ENCODE measurements around the gene COL13A1. TPM values are rescaled to one million over a fixed set of nuclear protein-coding genes. Genes with fewer than 3 reads are reported as not detected.

Gene COL13A1
- total RNA-seq, 1 experiment from 2014 or later, result 3.6 TPM

GRCh38 chr10:69875856-69876255 is 74.2 kb downstream of the COL13A1 start:
- no peak overlapping the region for H3K4me3 Mint-ChIP-seq
- H4K20me1 ChIP-seq (ENCODE audit: control insufficient read depth, insufficient read depth, insufficient read length), result no peaks in the 10 kb centered on the region
- no peak overlapping the region for H3T11ph ChIP-seq (ENCODE audit: low read length)
- no peak overlapping the region for H3K18ac ChIP-seq (ENCODE audit: insufficient read length, low read depth, low read length)
- no peak overlapping the region for H4K8ac ChIP-seq (replicated peaks; ENCODE audit: insufficient read length, low read depth, low read length)
- H2BK12ac ChIP-seq (ENCODE audit: insufficient read length, low read depth, low read length), result no peak overlapping the region
- peaks cover 17% of the 10 kb centered on the region for H3K4me1 ChIP-seq (ENCODE audit: insufficient read depth, low read length)
- H3K23ac ChIP-seq (ENCODE audit: insufficient read length, low read depth, low read length), result no peak overlapping the region
- no peak for DNase-seq
- H2BK15ac ChIP-seq (ENCODE audit: low read depth, low read length), result no peak overlapping the region
- H3K27ac ChIP-seq (ENCODE audit: insufficient read length, low read depth, low read length), result no peak overlapping the region
- no peak overlapping the region for H3K9ac ChIP-seq (ENCODE audit: extremely low read depth, insufficient read length, low read length)
- no peak overlapping the region for H4K91ac ChIP-seq (ENCODE audit: insufficient read length, low read depth, low read length)
- no peak overlapping the region for H3K14ac ChIP-seq (ENCODE audit: insufficient read depth, low read length)
- H3K9me3 ChIP-seq (ENCODE audit: control insufficient read depth, low read depth, low read length), result no peaks in the 10 kb centered on the region
- H2AK5ac ChIP-seq (ENCODE audit: insufficient read length, low read length), result no peak overlapping the region
- no peak overlapping the region for H2BK5ac ChIP-seq (ENCODE audit: insufficient read length, low read length)
- H3K27ac Mint-ChIP-seq, result no peak overlapping the region
- no peak overlapping the region for H3K4me2 ChIP-seq (ENCODE audit: insufficient read depth, insufficient read length, low read length)
- no peaks in the 10 kb centered on the region; the same call in 1 of the 2 replicates for H3K27me3 ChIP-seq (ENCODE audit: insufficient read depth, low read length)
- peaks cover 80 to 83% of the 10 kb centered on the region in 2 experiments for H3K4me1 Mint-ChIP-seq
- no peaks in the 10 kb centered on the region for H3K79me1 ChIP-seq (ENCODE audit: insufficient read depth, low read depth, low read length, poor library complexity, severe bottlenecking)
- no CpG with 5 or more reads among the region's 4 CpGs for WGBS (ENCODE audit: extremely low coverage, insufficient read length, low lambda C conversion rate)
- no peaks in the 10 kb centered on the region for H3K9me3 Mint-ChIP-seq
- no peak overlapping the region for H2BK120ac ChIP-seq (ENCODE audit: low read depth, low read length, poor library complexity, severe bottlenecking)
- no peak overlapping the region for H2AFZ ChIP-seq (ENCODE audit: low read length)
- peaks cover 9% of the 10 kb centered on the region for H3K27me3 Mint-ChIP-seq (ENCODE audit: low read depth)
- TF ChIP-seq CTCF (conservative IDR thresholded peaks at IDR 0.05), result no peak
- H3K79me2 ChIP-seq (ENCODE audit: insufficient read depth, low read length), result no peaks in the 10 kb centered on the region
- H2BK20ac ChIP-seq (ENCODE audit: low read depth, low read length, poor library complexity, severe bottlenecking), result no peak overlapping the region
- no peak overlapping the region for H4K5ac ChIP-seq (ENCODE audit: insufficient read length, low read depth, low read length)
- H3K36me3 Mint-ChIP-seq (ENCODE audit: insufficient read depth in 1 of 3, low read depth in 3 of 3), result no peaks in the 10 kb centered on the region; a peak in 1 of 7 replicates
- no peaks in the 10 kb centered on the region for H3K23me2 ChIP-seq (ENCODE audit: insufficient read length, low read depth, low read length, poor library complexity, severe bottlenecking)
- H3K56ac ChIP-seq (ENCODE audit: insufficient read length, low read depth, low read length), result no peak overlapping the region
- no peak overlapping the region for H3K4ac ChIP-seq (ENCODE audit: low read depth, low read length)

Data from H9 (cell line).